ENCODE measurements around the gene SYT1. TPM values are rescaled to one million over a fixed set of nuclear protein-coding genes. Genes with fewer than 3 reads are reported as not detected.

Gene SYT1
- total RNA-seq, 3 donors from 2014 or later = 1.4 to 11.8 (median 2.0) TPM

- no peak for TF ChIP-seq CTCF (IDR thresholded peaks at IDR 0.05)
- intact Hi-C loops (cut with DNase I, micrococcal nuclease) = no loop called here
- H3K36me3 ChIP-seq (ENCODE audit: low read depth) = no peaks in the 10 kb centered on the region
- ATAC-seq (no peak), DNase-seq (no peak)
- no peak overlapping the region for H3K4me3 ChIP-seq
- no peaks in the 10 kb centered on the region for H3K9me3 ChIP-seq
- no peaks in the 10 kb centered on the region for H3K4me1 ChIP-seq (ENCODE audit: low read depth)
Measured at GRCh38 chr12:79299447-79300198, 435.0 kb downstream of the SYT1 start.

- no peaks in the 10 kb centered on the region for H3K36me3 ChIP-seq (ENCODE audit: low read depth)
- no peaks in the 10 kb centered on the region for H3K9me3 ChIP-seq
- TF ChIP-seq CTCF (IDR thresholded peaks at IDR 0.05) = no peak
- no peak for DNase-seq
- intact Hi-C loops (cut with DNase I, micrococcal nuclease) = no loop called here
- no peaks in the 10 kb centered on the region for H3K4me1 ChIP-seq (ENCODE audit: low read depth)
- ATAC-seq = no peak
- H3K4me3 ChIP-seq = no peak overlapping the region
Measured at GRCh38 chr12:79300199-79300568, 435.6 kb downstream of the SYT1 start.

- ATAC-seq (no peak), DNase-seq (no peak)
- Histone ChIP-seq H3K4me3 (no peak overlapping the region), H3K4me1 (ENCODE audit: low read depth) (no peaks in the 10 kb centered on the region), H3K36me3 (ENCODE audit: low read depth) (no peaks in the 10 kb centered on the region), H3K9me3 (no peaks in the 10 kb centered on the region)
- no peak for TF ChIP-seq CTCF (IDR thresholded peaks at IDR 0.05)
- intact Hi-C loops (cut with DNase I, micrococcal nuclease) = no loop called here
Measured at GRCh38 chr12:79301181-79301580, 436.6 kb downstream of the SYT1 start.

- Histone ChIP-seq H3K36me3 (ENCODE audit: low read depth) (no peaks in the 10 kb centered on the region), H3K9me3 (no peaks in the 10 kb centered on the region), H3K4me1 (ENCODE audit: low read depth) (no peaks in the 10 kb centered on the region), H3K4me3 (no peak overlapping the region)
- intact Hi-C loops (cut with DNase I, micrococcal nuclease) = no loop called here
- no peak for DNase-seq
- ATAC-seq = no peak
- no peak for TF ChIP-seq CTCF (IDR thresholded peaks at IDR 0.05)
Measured at GRCh38 chr12:79302162-79302814, 437.7 kb downstream of the SYT1 start.

GRCh38 chr12:79307340-79307739 lies 442.8 kb downstream of the SYT1 start:
- intact Hi-C loops (cut with DNase I, micrococcal nuclease) = no loop called here
- Histone ChIP-seq H3K4me3 (no peak overlapping the region), H3K9me3 (no peaks in the 10 kb centered on the region), H3K36me3 (ENCODE audit: low read depth) (no peaks in the 10 kb centered on the region), H3K4me1 (ENCODE audit: low read depth) (no peaks in the 10 kb centered on the region)
- ATAC-seq (no peak), DNase-seq (no peak)
- no peak for TF ChIP-seq CTCF (IDR thresholded peaks at IDR 0.05)
